ENCODE data around the gene SLC24A3. TPM values are rescaled to one million over a fixed set of nuclear protein-coding genes. Genes with fewer than 3 reads are reported as not detected.

SLC24A3 gene
- total and polyA plus RNA-seq, 4 experiments from 2014 or later = not detected

DNA sequence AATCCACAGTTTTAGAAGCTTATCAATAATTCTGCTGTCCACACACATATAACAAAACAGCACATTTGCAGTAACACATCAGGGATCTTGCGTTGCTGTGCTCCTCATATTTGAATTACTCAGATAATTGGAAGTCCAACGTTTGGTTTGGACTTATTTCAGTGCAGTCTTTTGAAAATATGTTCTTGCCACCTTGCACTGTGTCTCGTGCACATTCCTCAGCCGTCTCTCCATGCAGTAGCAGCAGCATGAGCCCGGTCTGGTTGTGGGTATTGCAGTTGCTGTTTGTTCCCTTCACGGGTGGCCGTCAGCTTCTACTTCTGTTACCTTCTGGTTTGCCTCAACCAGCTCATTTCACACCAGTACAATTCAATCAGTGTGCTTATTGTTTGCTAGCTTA, 215.5 kb downstream of the SLC24A3 start:
- no peaks in the 10 kb centered on the region for H3K9me3 ChIP-seq (ENCODE audit: control insufficient read depth in 1 of 2, low read length in 2 of 2)
- H3K27ac ChIP-seq (ENCODE audit: low read depth, low read length) = no peak overlapping the region
- H3K4me3 ChIP-seq (ENCODE audit: low read length in 2 of 2) = no peak overlapping the region
- H3K4me3 Mint-ChIP-seq = no peak overlapping the region
- intact Hi-C loops (cut with micrococcal nuclease) = no loop called here
- H3K27me3 Mint-ChIP-seq = peaks cover 2% of the 10 kb centered on the region in 2 donors
- no peaks in the 10 kb centered on the region for H3K36me3 Mint-ChIP-seq
- H3K9me3 Mint-ChIP-seq = peaks cover 0 to 7% (median 0%) of the 10 kb centered on the region in 8 donors
- no peaks in the 10 kb centered on the region for H3K4me1 ChIP-seq (ENCODE audit: insufficient read depth, low read length)
- no peaks in the 10 kb centered on the region for H3K4me1 Mint-ChIP-seq
- ChIA-PET POLR2A (ENCODE audit: partially characterized antibody) (no interaction called here), CTCF (ENCODE audit: partially characterized antibody) (no interaction called here)
- no peak for DNase-seq
- no peaks in the 10 kb centered on the region for H3K36me3 ChIP-seq (ENCODE audit: insufficient read depth, low read length)
- H3K27me3 ChIP-seq (ENCODE audit: insufficient read depth, low read length) = no peaks in the 10 kb centered on the region
- H3K27ac Mint-ChIP-seq = no peak overlapping the region

- no peaks in the 10 kb centered on the region for H3K4me1 ChIP-seq (ENCODE audit: insufficient read depth, low read length)
- intact Hi-C loops (cut with micrococcal nuclease) = no loop called here
- H3K4me3 ChIP-seq (ENCODE audit: low read length in 2 of 2) = no peak overlapping the region
- H3K27me3 ChIP-seq (ENCODE audit: insufficient read depth, low read length) = no peaks in the 10 kb centered on the region
- H3K27ac Mint-ChIP-seq = no peak overlapping the region
- no peaks in the 10 kb centered on the region for H3K36me3 ChIP-seq (ENCODE audit: insufficient read depth, low read length)
- peaks cover 2% of the 10 kb centered on the region in 2 donors for H3K27me3 Mint-ChIP-seq
- no peaks in the 10 kb centered on the region for H3K9me3 ChIP-seq (ENCODE audit: control insufficient read depth in 1 of 2, low read length in 2 of 2)
- H3K4me3 Mint-ChIP-seq = no peak overlapping the region
- no peak for DNase-seq
- no peak overlapping the region for H3K27ac ChIP-seq (ENCODE audit: low read depth, low read length)
- H3K36me3 Mint-ChIP-seq = no peaks in the 10 kb centered on the region
- H3K9me3 Mint-ChIP-seq = peaks cover 0 to 7% (median 0%) of the 10 kb centered on the region in 8 donors
- no peaks in the 10 kb centered on the region for H3K4me1 Mint-ChIP-seq
- ChIA-PET CTCF (ENCODE audit: partially characterized antibody) (no interaction called here), POLR2A (ENCODE audit: partially characterized antibody) (no interaction called here)
Observed at GRCh38 chr20:19428324-19428723, 215.9 kb downstream of the SLC24A3 start.

DNA sequence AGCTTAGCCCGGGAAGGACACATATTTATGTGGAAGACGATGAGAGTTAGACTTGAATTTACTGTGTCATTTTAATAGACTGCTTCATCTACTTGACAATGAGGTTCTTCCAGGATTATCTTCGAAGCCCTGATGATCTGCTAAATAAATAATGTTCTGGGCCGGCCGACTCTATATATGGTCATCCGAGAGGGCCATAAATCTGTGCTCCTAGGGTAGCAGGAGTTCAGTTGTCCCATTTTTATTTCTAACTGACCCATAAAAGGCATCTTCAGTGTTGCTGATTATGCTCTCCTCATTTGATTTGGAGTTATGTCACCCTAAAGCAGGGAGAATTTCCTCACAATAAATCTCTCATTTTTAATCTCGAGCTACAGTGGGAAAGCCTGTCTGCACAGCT, 217.1 kb downstream of the SLC24A3 start:
- Mint-ChIP-seq H3K36me3 (no peaks in the 10 kb centered on the region), H3K27ac (no peak overlapping the region), H3K4me1 (no peaks in the 10 kb centered on the region), H3K9me3 (peaks cover 0 to 7% (median 0%) of the 10 kb centered on the region in 8 donors), H3K4me3 (no peak overlapping the region), H3K27me3 (peaks cover 2% of the 10 kb centered on the region in 2 donors)
- DNase-seq = no peak
- Histone ChIP-seq H3K4me1 (ENCODE audit: insufficient read depth, low read length) (no peaks in the 10 kb centered on the region), H3K4me3 (ENCODE audit: low read length in 2 of 2) (no peak overlapping the region), H3K9me3 (ENCODE audit: control insufficient read depth in 1 of 2, low read length in 2 of 2) (no peaks in the 10 kb centered on the region), H3K36me3 (ENCODE audit: insufficient read depth, low read length) (no peaks in the 10 kb centered on the region), H3K27ac (ENCODE audit: low read depth, low read length) (no peak overlapping the region), H3K27me3 (ENCODE audit: insufficient read depth, low read length) (no peaks in the 10 kb centered on the region)
- POLR2A ChIA-PET (ENCODE audit: partially characterized antibody) = no interaction called here
- CTCF ChIA-PET (ENCODE audit: partially characterized antibody) = no interaction called here
- intact Hi-C loops (cut with micrococcal nuclease) = no loop called here

- Histone ChIP-seq H3K9me3 (ENCODE audit: control insufficient read depth in 1 of 2, low read length in 2 of 2) (no peaks in the 10 kb centered on the region), H3K36me3 (ENCODE audit: insufficient read depth, low read length) (no peaks in the 10 kb centered on the region), H3K4me1 (ENCODE audit: insufficient read depth, low read length) (no peaks in the 10 kb centered on the region), H3K4me3 (ENCODE audit: low read length in 2 of 2) (no peak overlapping the region), H3K27ac (ENCODE audit: low read depth, low read length) (no peak overlapping the region), H3K27me3 (ENCODE audit: insufficient read depth, low read length) (no peaks in the 10 kb centered on the region)
- POLR2A ChIA-PET (ENCODE audit: partially characterized antibody) = no interaction called here
- Mint-ChIP-seq H3K36me3 (no peaks in the 10 kb centered on the region), H3K27ac (no peak overlapping the region), H3K4me1 (no peaks in the 10 kb centered on the region), H3K4me3 (no peak overlapping the region), H3K9me3 (peaks cover 0 to 7% (median 0%) of the 10 kb centered on the region in 8 donors), H3K27me3 (peaks cover 2% of the 10 kb centered on the region in 2 donors)
- CTCF ChIA-PET (ENCODE audit: partially characterized antibody) = no interaction called here
- no peak for DNase-seq
- intact Hi-C loops (cut with micrococcal nuclease) = no loop called here
Observed at GRCh38 chr20:19430641-19431315, 218.3 kb downstream of the SLC24A3 start.

DNA sequence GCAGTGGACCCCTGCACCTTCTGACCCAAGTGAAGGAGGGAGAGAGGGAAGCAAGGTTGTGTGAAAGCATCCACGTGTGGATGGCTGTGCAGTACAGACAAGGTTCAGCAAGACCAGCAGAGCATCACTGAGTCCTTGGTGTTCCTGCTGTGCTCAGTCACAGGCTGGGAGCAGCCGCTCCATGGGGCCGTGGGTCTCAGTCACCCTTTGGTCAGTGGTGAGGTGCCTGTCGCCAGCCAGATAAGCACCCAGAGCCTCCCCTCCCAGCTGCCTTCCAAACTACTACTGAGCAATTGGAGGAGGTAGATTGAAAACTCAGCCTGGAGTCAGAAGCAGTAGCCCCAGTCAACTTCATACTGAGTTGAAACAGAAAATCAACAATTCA, 218.9 kb downstream of the SLC24A3 start:
- Histone ChIP-seq H3K4me3 (ENCODE audit: low read length in 2 of 2) (no peak overlapping the region), H3K36me3 (ENCODE audit: insufficient read depth, low read length) (no peaks in the 10 kb centered on the region), H3K4me1 (ENCODE audit: insufficient read depth, low read length) (no peaks in the 10 kb centered on the region), H3K27ac (ENCODE audit: low read depth, low read length) (no peak overlapping the region), H3K27me3 (ENCODE audit: insufficient read depth, low read length) (no peaks in the 10 kb centered on the region), H3K9me3 (ENCODE audit: control insufficient read depth in 1 of 2, low read length in 2 of 2) (no peaks in the 10 kb centered on the region)
- DNase-seq = no peak
- ChIA-PET POLR2A (ENCODE audit: partially characterized antibody) (no interaction called here), CTCF (ENCODE audit: partially characterized antibody) (no interaction called here)
- Mint-ChIP-seq H3K9me3 (peaks cover 0 to 7% (median 0%) of the 10 kb centered on the region in 8 donors), H3K4me3 (no peak overlapping the region), H3K36me3 (no peaks in the 10 kb centered on the region), H3K27ac (no peak overlapping the region), H3K27me3 (peaks cover 2% of the 10 kb centered on the region in 2 donors), H3K4me1 (no peaks in the 10 kb centered on the region)
- intact Hi-C loops (cut with micrococcal nuclease) = no loop called here

GRCh38 chr20:19431906-19432305, 219.5 kb downstream of the SLC24A3 start:
- POLR2A ChIA-PET (ENCODE audit: partially characterized antibody) = no interaction called here
- peaks cover 0 to 7% (median 0%) of the 10 kb centered on the region in 8 donors for H3K9me3 Mint-ChIP-seq
- intact Hi-C loops (cut with micrococcal nuclease) = no loop called here
- Histone ChIP-seq H3K27ac (ENCODE audit: low read depth, low read length) (no peak overlapping the region), H3K4me3 (ENCODE audit: low read length in 2 of 2) (no peak overlapping the region), H3K36me3 (ENCODE audit: insufficient read depth, low read length) (no peaks in the 10 kb centered on the region), H3K4me1 (ENCODE audit: insufficient read depth, low read length) (no peaks in the 10 kb centered on the region), H3K9me3 (ENCODE audit: control insufficient read depth in 1 of 2, low read length in 2 of 2) (no peaks in the 10 kb centered on the region), H3K27me3 (ENCODE audit: insufficient read depth, low read length) (no peaks in the 10 kb centered on the region)
- CTCF ChIA-PET (ENCODE audit: partially characterized antibody) = no interaction called here
- no peaks in the 10 kb centered on the region for H3K4me1 Mint-ChIP-seq
- H3K27me3 Mint-ChIP-seq = peaks cover 2% of the 10 kb centered on the region in 2 donors
- no peaks in the 10 kb centered on the region for H3K36me3 Mint-ChIP-seq
- H3K27ac Mint-ChIP-seq = no peak overlapping the region
- no peak overlapping the region for H3K4me3 Mint-ChIP-seq
- DNase-seq = no peak

DNA sequence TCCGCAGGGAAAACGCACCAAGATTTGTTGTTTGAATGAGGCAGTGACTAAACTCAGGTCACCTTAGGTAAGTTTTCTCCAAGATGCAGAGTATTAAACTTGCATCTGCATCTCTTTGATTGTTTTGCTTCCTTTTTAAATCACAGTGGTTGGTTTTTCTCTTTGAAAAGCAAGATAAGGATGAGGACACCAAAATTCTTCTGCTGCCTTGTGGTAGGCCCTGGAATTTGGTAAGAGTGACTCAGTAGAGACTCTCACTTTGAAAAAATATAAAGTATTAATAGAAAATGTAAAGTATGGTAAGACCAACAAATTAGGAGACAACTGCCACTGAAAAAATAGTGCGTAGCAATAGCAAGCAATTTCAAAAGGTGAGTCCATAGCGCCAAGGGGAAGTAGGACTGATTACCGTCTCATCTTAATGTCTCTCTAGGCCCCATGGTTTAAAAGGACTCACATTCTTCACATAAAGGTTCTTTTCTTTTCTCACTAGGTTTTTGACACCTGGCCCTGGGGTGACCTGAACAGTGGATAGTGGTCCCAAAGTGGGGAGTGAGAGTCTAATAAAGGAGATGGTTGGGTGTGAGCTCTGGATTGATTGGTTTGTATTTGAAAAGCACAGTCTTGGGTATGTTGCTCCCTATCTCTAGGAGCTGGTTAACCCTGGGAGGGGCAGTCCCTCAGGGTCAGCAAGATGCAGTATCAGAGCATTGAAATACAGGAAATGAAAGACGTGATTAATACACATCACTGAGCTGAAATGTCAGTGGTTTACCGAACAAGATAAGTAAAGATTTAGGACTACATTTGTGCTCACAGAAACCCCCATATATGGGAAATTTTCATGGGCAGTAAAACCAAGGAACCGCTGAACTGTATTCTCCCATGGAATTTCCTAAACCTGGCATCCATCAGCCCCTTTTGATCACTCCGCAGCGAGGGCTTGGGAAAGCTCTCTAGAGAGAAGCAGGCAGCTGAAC, 221.2 kb downstream of the SLC24A3 start:
- DNase-seq = no peak
- ChIA-PET POLR2A (ENCODE audit: partially characterized antibody) (no interaction called here), CTCF (ENCODE audit: partially characterized antibody) (no interaction called here)
- Mint-ChIP-seq H3K27me3 (peaks cover 2% of the 10 kb centered on the region in 2 donors), H3K36me3 (no peaks in the 10 kb centered on the region), H3K9me3 (peaks cover 0 to 4% (median 0%) of the 10 kb centered on the region in 8 donors), H3K27ac (no peak overlapping the region), H3K4me3 (no peak overlapping the region), H3K4me1 (no peaks in the 10 kb centered on the region)
- Histone ChIP-seq H3K27ac (ENCODE audit: low read depth, low read length) (no peak overlapping the region), H3K36me3 (ENCODE audit: insufficient read depth, low read length) (no peaks in the 10 kb centered on the region), H3K4me3 (ENCODE audit: low read length in 2 of 2) (no peak overlapping the region), H3K27me3 (ENCODE audit: insufficient read depth, low read length) (no peaks in the 10 kb centered on the region), H3K9me3 (ENCODE audit: control insufficient read depth in 1 of 2, low read length in 2 of 2) (no peaks in the 10 kb centered on the region), H3K4me1 (ENCODE audit: insufficient read depth, low read length) (no peaks in the 10 kb centered on the region)
- intact Hi-C loops (cut with micrococcal nuclease) = no loop called here

Measured in CD4-positive, alpha-beta memory T cell (primary cell).